HEK293 (cell line): ENCODE results near the gene CYB5R3.

Source experiments
- CTCF ChIA-PET: fragments of 350-600 bp; formaldehyde crosslinking; extraction: SDS; loops from one replicate; lab custom pipeline; 2021; ENCODE audit warnings: antibody characterized with exemption; lab: Yijun Ruan, JAX
- POLR2A ChIA-PET: fragments of 300-600 bp; formaldehyde crosslinking; extraction: SDS; loops from one replicate; lab custom pipeline; 2020; ENCODE audit warnings: antibody characterized with exemption, inconsistent platforms; lab: Yijun Ruan, JAX
- H3K27ac ChIP-seq: fragments of 200-500 bp; sonication (Bioruptor generic); 2 replicates; pipeline ENCODE4 v1.5.1; 2014; ENCODE audit warnings: low read depth, low read length, control low read depth, inconsistent platforms; ENCODE audit errors: extremely low read depth
- H3K36me3 ChIP-seq, 2 experiments: fragments of 200-500 bp in 1 of 2; sonication (Bioruptor generic) in 1 of 2; 1 replicate in 1 of 2; 2 replicates in 1 of 2; pipeline ENCODE4 v1.5.1; 2014 to 2017; ENCODE audit warnings: inconsistent platforms in 2 of 2, low read length in 2 of 2; ENCODE audit not compliant: control insufficient read depth in 2 of 2, insufficient read depth in 1 of 2
- H3K4me1 ChIP-seq: fragments of 200-500 bp; sonication (Bioruptor generic); 2 replicates; pipeline ENCODE4 v1.5.1; 2014; ENCODE audit warnings: mild to moderate bottlenecking, low read length, inconsistent platforms; ENCODE audit not compliant: control insufficient read depth, insufficient read depth
- H3K4me3 ChIP-seq: 2 replicates; pipeline ENCODE4 v1.5.1; 2011; ENCODE audit warnings: low read depth, mild to moderate bottlenecking, control low read depth, low read length, moderate library complexity
- H3K9me3 ChIP-seq: fragments of 200-500 bp; sonication (Bioruptor generic); 2 replicates; pipeline ENCODE4 v1.5.1; 2014; ENCODE audit warnings: low read depth, low read length, inconsistent platforms; ENCODE audit not compliant: control insufficient read depth, insufficient read depth
- PRDM1 ChIP-seq: fragments of 450-650 bp; formaldehyde crosslinking; IDR thresholded peaks from 2 replicates; pipeline ENCODE4; 2016; ENCODE audit warnings: missing biosample characterization, missing genetic modification characterization
- PRDM10 ChIP-seq: fragments of 450-650 bp; formaldehyde crosslinking; IDR thresholded peaks from 2 replicates; pipeline ENCODE4 v1.5.1; 2016; ENCODE audit warnings: missing biosample characterization, missing genetic modification characterization
- WT1 ChIP-seq: fragments of 450-650 bp; formaldehyde crosslinking; IDR thresholded peaks from 2 replicates; pipeline ENCODE4 v1.5.1; 2016; ENCODE audit warnings: missing biosample characterization, missing genetic modification characterization
- ZBTB1 ChIP-seq: fragments of 450-650 bp; formaldehyde crosslinking; IDR thresholded peaks from 2 replicates; pipeline ENCODE4 v1.5.1; 2016; ENCODE audit warnings: missing biosample characterization, missing genetic modification characterization
- ZNF112 ChIP-seq: fragments of 450-650 bp; formaldehyde crosslinking; IDR thresholded peaks from 2 replicates; pipeline ENCODE4 v1.5.0; 2017; ENCODE audit warnings: missing biosample characterization, missing genetic modification characterization
- ZNF121 ChIP-seq: fragments of 450-650 bp; formaldehyde crosslinking; IDR thresholded peaks from 2 replicates; pipeline ENCODE4 v1.5.1; 2016; ENCODE audit warnings: missing biosample characterization, missing genetic modification characterization
- ZNF138 ChIP-seq: fragments of 450-650 bp; formaldehyde crosslinking; IDR thresholded peaks from 2 replicates; pipeline ENCODE4 v1.5.1; 2016; ENCODE audit warnings: missing biosample characterization, missing genetic modification characterization, borderline replicate concordance
- ZNF335 ChIP-seq: fragments of 450-650 bp; formaldehyde crosslinking; conservative IDR thresholded peaks from 2 replicates; pipeline ENCODE4 v1.5.1; 2016; ENCODE audit warnings: missing biosample characterization, missing genetic modification characterization
- ZNF341 ChIP-seq: fragments of 450-650 bp; formaldehyde crosslinking; IDR thresholded peaks from 2 replicates; pipeline ENCODE4; 2016; ENCODE audit warnings: low read depth, missing biosample characterization, missing genetic modification characterization
- ZNF544 ChIP-seq: fragments of 450-650 bp; formaldehyde crosslinking; IDR thresholded peaks from 2 replicates; pipeline ENCODE4 v1.5.0; 2017; ENCODE audit warnings: missing biosample characterization, missing genetic modification characterization
- ZNF548 ChIP-seq: fragments of 450-650 bp; formaldehyde crosslinking; IDR thresholded peaks from 2 replicates; pipeline ENCODE4 v1.5.1; 2016; ENCODE audit warnings: missing biosample characterization, missing genetic modification characterization
- ZNF660 ChIP-seq: fragments of 450-650 bp; IDR thresholded peaks from 2 replicates; pipeline ENCODE4 v1.5.1; 2018; ENCODE audit warnings: missing biosample characterization, mild to moderate bottlenecking, missing genetic modification characterization
- ZNF707 ChIP-seq: fragments of 450-650 bp; formaldehyde crosslinking; IDR thresholded peaks from 2 replicates; pipeline ENCODE4 v1.5.1; 2016; ENCODE audit warnings: missing biosample characterization, missing genetic modification characterization
- TF ChIP-seq, protein P1 (sequence below): fragments of 450-650 bp; formaldehyde crosslinking; IDR thresholded peaks from 2 replicates; pipeline ENCODE4 v1.5.1; 2017; ENCODE audit warnings: missing biosample characterization, missing genetic modification characterization
- TF ChIP-seq, protein P2 (sequence below): fragments of 450-650 bp; IDR thresholded peaks from 2 replicates; pipeline ENCODE4 v1.5.1; 2018; ENCODE audit warnings: missing biosample characterization, mild to moderate bottlenecking, missing genetic modification characterization
- TF ChIP-seq, protein P3 (sequence below): fragments of 450-650 bp; formaldehyde crosslinking; IDR thresholded peaks from 2 replicates; pipeline ENCODE4 v1.5.1; 2016; ENCODE audit warnings: missing biosample characterization, missing genetic modification characterization
- TF ChIP-seq, protein P4 (sequence below): fragments of 450-650 bp; formaldehyde crosslinking; IDR thresholded peaks from 2 replicates; pipeline ENCODE4 v1.5.1; 2016; ENCODE audit warnings: missing biosample characterization, missing genetic modification characterization
- TF ChIP-seq, protein P5 (sequence below): fragments of 450-650 bp; formaldehyde crosslinking; IDR thresholded peaks from 2 replicates; pipeline ENCODE4 v1.5.1; 2017; ENCODE audit warnings: missing biosample characterization, missing genetic modification characterization
- TF ChIP-seq, protein P6 (sequence below): fragments of 450-650 bp; formaldehyde crosslinking; IDR thresholded peaks from 2 replicates; pipeline ENCODE4 v1.5.1; 2016; ENCODE audit warnings: missing biosample characterization, missing genetic modification characterization

CYB5R3 gene

DNA sequence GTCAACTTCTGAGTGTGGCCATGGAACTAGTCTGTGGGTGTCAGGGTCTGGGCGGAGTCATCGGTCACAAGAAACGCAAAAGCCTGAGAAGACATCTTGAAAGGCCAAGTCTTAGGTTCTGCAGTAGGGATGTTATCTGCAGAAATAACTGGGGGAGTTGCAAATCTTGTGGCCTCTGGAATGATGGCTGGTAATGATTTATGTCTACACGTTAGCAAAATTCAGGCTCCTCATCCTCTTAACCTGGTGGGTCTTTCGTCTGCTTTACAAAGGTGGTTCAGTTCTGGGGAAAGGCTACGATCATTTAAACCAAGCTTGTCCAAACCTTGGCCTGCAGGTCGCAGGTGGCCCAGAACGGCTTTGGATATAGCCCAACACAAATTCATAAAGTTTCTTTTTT, 7.4 kb upstream of the CYB5R3 start:
- no peaks in the 10 kb centered on the region for H3K36me3 ChIP-seq
- no peaks in the 10 kb centered on the region for H3K4me1 ChIP-seq
- ChIA-PET POLR2A (interaction anchor here (0.6 kb wide), 1 partner anchor 867 kb away, joined by 3 read pairs; no protein-coding TSS in a partner anchor), CTCF (interaction anchor here (0.6 to 2.3 kb wide), 3 partner anchors 35 to 164 kb away, joined by 3 to 6 read pairs (median 3); no protein-coding TSS in a partner anchor)
- TF ChIP-seq, protein P1, sequence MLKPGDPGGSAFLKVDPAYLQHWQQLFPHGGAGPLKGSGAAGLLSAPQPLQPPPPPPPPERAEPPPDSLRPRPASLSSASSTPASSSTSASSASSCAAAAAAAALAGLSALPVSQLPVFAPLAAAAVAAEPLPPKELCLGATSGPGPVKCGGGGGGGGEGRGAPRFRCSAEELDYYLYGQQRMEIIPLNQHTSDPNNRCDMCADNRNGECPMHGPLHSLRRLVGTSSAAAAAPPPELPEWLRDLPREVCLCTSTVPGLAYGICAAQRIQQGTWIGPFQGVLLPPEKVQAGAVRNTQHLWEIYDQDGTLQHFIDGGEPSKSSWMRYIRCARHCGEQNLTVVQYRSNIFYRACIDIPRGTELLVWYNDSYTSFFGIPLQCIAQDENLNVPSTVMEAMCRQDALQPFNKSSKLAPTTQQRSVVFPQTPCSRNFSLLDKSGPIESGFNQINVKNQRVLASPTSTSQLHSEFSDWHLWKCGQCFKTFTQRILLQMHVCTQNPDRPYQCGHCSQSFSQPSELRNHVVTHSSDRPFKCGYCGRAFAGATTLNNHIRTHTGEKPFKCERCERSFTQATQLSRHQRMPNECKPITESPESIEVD (tag by site-specific recombination) = no peak
- no peak for TF ChIP-seq ZNF121
- TF ChIP-seq ZNF548 (tag by site-specific recombination) = no peak
- no peak for TF ChIP-seq ZBTB1 (tag by site-specific recombination)
- no peak for TF ChIP-seq ZNF707
- TF ChIP-seq ZNF660 (tag by site-specific recombination) = no peak
- TF ChIP-seq ZNF138 = no peak
- TF ChIP-seq, protein P2, sequence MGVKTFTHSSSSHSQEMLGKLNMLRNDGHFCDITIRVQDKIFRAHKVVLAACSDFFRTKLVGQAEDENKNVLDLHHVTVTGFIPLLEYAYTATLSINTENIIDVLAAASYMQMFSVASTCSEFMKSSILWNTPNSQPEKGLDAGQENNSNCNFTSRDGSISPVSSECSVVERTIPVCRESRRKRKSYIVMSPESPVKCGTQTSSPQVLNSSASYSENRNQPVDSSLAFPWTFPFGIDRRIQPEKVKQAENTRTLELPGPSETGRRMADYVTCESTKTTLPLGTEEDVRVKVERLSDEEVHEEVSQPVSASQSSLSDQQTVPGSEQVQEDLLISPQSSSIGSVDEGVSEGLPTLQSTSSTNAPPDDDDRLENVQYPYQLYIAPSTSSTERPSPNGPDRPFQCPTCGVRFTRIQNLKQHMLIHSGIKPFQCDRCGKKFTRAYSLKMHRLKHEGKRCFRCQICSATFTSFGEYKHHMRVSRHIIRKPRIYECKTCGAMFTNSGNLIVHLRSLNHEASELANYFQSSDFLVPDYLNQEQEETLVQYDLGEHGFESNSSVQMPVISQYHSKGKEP (tag by site-specific recombination) = no peak
- TF ChIP-seq, protein P3, sequence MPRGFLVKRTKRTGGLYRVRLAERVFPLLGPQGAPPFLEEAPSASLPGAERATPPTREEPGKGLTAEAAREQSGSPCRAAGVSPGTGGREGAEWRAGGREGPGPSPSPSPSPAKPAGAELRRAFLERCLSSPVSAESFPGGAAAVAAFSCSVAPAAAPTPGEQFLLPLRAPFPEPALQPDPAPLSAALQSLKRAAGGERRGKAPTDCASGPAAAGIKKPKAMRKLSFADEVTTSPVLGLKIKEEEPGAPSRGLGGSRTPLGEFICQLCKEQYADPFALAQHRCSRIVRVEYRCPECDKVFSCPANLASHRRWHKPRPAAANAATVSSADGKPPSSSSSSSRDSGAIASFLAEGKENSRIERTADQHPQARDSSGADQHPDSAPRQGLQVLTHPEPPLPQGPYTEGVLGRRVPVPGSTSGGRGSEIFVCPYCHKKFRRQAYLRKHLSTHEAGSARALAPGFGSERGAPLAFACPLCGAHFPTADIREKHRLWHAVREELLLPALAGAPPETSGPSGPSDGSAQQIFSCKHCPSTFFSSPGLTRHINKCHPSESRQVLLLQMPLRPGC (tag by site-specific recombination) = no peak
- H3K9me3 ChIP-seq = no peaks in the 10 kb centered on the region
- no peak overlapping the region for H3K4me3 ChIP-seq
- no peak overlapping the region for H3K27ac ChIP-seq

- Histone ChIP-seq H3K27ac (no peak overlapping the region), H3K4me1 (no peaks in the 10 kb centered on the region), H3K9me3 (no peaks in the 10 kb centered on the region), H3K4me3 (no peak overlapping the region), H3K36me3 (no peaks in the 10 kb centered on the region)
- TF ChIP-seq PRDM10 (tag by site-specific recombination) (no peak), WT1 (tag by site-specific recombination) (peak; percentile 39), ZNF341 (tag by site-specific recombination) (peak; percentile 53), ZNF112 (tag by site-specific recombination) (no peak), ZBTB1 (tag by site-specific recombination) (no peak), ZNF544 (tag by site-specific recombination) (no peak), PRDM1 (tag by site-specific recombination) (peak; percentile 56), ZNF335 (tag by site-specific recombination) (0 out of 2 replicates have a peak, but pooled peaks have one; percentile 28)
- TF ChIP-seq, protein P4, sequence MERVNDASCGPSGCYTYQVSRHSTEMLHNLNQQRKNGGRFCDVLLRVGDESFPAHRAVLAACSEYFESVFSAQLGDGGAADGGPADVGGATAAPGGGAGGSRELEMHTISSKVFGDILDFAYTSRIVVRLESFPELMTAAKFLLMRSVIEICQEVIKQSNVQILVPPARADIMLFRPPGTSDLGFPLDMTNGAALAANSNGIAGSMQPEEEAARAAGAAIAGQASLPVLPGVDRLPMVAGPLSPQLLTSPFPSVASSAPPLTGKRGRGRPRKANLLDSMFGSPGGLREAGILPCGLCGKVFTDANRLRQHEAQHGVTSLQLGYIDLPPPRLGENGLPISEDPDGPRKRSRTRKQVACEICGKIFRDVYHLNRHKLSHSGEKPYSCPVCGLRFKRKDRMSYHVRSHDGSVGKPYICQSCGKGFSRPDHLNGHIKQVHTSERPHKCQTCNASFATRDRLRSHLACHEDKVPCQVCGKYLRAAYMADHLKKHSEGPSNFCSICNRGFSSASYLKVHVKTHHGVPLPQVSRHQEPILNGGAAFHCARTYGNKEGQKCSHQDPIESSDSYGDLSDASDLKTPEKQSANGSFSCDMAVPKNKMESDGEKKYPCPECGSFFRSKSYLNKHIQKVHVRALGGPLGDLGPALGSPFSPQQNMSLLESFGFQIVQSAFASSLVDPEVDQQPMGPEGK (tag by site-specific recombination) = no peak
- TF ChIP-seq, protein P5, sequence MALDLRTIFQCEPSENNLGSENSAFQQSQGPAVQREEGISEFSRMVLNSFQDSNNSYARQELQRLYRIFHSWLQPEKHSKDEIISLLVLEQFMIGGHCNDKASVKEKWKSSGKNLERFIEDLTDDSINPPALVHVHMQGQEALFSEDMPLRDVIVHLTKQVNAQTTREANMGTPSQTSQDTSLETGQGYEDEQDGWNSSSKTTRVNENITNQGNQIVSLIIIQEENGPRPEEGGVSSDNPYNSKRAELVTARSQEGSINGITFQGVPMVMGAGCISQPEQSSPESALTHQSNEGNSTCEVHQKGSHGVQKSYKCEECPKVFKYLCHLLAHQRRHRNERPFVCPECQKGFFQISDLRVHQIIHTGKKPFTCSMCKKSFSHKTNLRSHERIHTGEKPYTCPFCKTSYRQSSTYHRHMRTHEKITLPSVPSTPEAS (tag by site-specific recombination) = peak; percentile 81
- TF ChIP-seq, protein P6, sequence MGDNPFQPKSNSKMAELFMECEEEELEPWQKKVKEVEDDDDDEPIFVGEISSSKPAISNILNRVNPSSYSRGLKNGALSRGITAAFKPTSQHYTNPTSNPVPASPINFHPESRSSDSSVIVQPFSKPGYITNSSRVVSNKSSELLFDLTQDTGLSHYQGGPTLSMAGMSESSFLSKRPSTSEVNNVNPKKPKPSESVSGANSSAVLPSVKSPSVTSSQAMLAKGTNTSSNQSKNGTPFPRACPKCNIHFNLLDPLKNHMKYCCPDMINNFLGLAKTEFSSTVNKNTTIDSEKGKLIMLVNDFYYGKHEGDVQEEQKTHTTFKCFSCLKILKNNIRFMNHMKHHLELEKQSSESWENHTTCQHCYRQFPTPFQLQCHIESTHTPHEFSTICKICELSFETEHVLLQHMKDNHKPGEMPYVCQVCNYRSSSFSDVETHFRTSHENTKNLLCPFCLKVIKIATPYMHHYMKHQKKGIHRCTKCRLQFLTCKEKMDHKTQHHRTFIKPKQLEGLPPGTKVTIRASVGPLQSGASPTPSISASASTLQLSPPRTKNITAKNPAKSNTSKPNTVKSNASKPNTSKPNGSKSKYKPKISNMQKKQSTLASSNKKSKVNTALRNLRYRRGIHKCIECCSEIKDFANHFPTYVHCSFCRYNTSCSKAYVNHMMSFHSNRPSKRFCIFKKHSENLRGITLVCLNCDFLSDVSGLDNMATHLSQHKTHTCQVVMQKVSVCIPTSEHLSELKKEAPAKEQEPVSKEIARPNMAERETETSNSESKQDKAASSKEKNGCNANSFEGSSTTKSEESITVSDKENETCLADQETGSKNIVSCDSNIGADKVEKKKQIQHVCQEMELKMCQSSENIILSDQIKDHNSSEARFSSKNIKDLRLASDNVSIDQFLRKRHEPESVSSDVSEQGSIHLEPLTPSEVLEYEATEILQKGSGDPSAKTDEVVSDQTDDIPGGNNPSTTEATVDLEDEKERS (tag by site-specific recombination) = no peak
- ChIA-PET POLR2A (no interaction called here), CTCF (interaction anchor here (0.7 to 2.3 kb wide), 4 partner anchors 27 to 386 kb away, joined by 3 to 6 read pairs (median 3); no protein-coding TSS in a partner anchor)
Observed at GRCh38 chr22:42655693-42656092, 6.5 kb upstream of the CYB5R3 start.
